Measurements from ENCODE around the gene ATP5F1C. TPM values are rescaled to one million over a fixed set of nuclear protein-coding genes. Genes with fewer than 3 reads are reported as not detected.
"Not testable (repeated sequence)": the region's sequence is repeated elsewhere in the genome, so short reads cannot be mapped to it uniquely, and the experiment has no call there.

Gene ATP5F1C
- total RNA-seq, 1 donor from 2014 or later, result 438 TPM

DNA sequence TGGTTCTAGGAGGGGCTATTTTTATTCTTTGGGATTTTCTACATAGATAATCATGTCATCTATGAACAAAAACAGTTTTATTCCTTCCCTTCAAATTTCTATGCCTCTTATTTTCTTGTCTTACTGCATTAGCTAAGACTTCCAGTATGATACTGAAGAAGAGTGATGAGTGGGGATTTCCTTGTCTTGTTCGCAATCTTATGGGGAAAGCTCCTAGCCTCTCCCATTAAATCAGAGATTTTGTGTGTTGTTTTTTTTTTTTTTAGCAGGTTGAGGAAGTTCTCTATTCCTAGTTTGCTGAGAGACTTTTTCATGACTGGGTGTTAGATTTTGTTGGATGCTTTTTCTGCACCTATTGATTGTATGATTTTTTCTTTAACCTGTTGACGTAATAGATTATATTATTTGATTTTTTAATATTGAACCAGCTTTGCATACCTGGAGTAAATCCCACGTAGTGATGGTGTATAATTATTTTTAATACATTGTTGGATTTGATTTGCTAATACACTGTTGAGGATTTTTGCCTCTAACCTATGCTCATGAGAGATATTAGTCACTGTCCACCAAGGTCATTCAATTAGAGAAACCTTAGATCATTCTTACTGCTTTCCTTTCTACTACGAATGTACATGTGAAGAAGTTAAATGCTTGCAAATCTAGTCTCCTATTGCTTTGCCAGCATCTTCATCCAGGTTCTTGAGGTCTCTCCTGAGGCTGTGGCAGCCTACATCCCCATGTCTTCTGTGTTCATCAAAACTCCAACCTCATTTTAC is 6.5 kb downstream of the ATP5F1C start:
- DNase-seq (ENCODE audit: low read depth), result no peak

DNA sequence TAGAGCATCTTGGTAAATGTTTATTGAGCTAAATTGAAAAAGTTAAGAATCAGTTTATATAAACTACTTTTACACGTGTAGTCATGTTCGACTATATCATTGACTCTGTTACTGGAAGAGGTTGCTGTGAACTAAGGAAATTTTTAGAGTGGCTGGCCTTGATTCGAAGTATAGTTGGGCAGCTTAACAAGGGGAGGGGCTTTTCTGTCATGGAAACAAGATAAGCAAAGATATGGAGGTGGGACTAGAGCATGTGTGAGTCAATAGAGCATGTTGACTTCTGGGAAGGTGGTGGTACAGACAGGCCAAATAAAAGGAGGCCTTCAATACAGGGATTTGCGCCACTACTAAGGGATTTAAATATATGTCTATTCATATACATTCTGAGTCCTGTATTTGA is 7.6 kb downstream of the ATP5F1C start:
- DNase-seq (ENCODE audit: low read depth), result no peak

GRCh38 chr10:7797582-7797981 is 9.6 kb downstream of the ATP5F1C start:
- DNase-seq (ENCODE audit: low read depth), result peak; percentile 92

DNA sequence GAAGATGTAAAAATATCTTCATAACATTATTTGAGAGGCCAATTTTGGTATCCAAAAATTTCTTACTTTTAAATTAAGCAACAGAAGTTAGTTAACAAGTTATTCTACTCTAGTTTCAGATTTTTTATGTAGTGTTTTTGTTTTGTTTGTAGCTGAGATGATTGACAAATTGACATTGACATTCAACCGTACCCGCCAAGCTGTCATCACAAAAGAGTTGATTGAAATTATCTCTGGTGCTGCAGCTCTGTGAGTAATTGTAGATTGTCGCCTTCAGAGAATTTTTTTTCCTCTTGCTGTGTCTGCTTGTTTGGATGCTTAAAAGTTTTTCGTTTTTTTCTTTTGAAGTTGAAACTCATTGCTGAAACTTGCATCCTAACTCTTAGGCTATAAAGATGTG is 14.6 kb downstream of the ATP5F1C start:
- no peak for DNase-seq (ENCODE audit: low read depth)

- DNase-seq (ENCODE audit: low read depth), result no peak
Measured at GRCh38 chr10:7804216-7804615, 16.2 kb downstream of the ATP5F1C start.

GRCh38 chr10:7804741-7805140 is 16.8 kb downstream of the ATP5F1C start:
- no peak for DNase-seq (ENCODE audit: low read depth)

DNA sequence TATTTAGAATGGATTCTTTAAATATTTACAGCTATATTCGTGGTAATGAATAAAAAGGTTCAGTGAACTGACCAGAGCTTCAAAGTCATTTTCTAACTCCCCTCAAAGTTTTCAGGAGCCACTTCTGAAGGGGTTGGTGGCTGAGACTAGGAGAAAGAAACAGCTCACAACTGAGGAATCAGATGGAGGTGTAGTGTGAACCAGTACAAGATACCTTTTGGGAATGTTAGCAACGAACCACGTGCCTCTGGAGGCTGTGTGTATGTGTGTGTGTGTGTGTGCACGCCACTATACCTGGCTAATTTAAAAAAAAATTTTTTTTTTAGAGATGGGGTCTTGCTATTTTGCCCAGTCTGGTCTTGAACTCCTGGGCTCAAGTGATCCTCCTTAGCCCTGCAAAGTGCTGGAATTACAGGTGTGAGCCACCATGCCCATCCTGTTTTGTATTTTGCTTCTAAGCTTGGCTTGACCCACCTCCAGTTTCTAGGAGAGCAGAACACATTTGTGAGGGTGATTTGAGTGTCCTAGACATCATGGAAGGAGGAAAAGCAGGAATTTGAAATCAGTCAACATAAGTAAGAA is 20.8 kb downstream of the ATP5F1C start:
- no peak for DNase-seq (ENCODE audit: low read depth)

GRCh38 chr10:7810443-7810842 is 22.5 kb downstream of the ATP5F1C start:
- DNase-seq (ENCODE audit: low read depth), result no peak

DNA sequence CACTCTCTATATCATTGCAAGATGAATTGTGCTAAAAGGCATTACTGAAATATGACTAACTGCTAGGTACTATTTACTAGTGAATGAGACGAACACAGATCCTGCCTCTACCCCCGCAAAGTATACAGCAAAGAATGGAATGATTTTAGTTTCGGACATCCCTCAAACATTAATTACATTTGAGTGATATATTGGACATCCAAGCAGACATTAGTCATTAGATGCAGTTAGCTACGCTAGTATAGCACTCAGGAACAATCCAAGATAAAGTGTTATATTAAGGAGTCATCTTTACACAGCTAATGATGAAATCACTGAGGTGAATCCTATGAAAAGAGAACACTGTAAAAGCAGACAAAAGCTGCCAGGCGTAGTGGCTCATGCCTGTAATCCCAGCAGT is 23.0 kb downstream of the ATP5F1C start:
- DNase-seq (ENCODE audit: low read depth), result no peak

DNA sequence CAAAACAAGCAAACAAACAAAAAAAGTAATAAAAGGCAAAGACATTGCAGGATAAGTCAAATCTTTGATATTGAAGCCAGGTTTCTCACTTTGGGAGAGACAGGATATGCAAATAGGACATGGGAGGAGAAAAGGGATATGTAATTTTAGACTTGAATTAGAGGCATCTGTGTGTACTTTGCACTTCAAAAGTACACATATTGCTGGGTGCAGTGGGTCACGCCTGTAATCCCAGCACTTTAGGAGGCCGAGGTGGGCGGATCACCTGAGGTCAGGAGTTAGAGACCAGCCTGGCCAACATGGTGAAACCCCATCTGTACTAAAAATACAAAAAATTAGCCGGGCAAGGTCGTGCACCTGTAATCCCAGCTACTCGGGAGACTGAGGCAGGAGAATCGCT is 23.8 kb downstream of the ATP5F1C start:
- DNase-seq (ENCODE audit: low read depth), result not testable (repeated sequence)

- DNase-seq (ENCODE audit: low read depth), result no peak
Measured at GRCh38 chr10:7813481-7813880, 25.5 kb downstream of the ATP5F1C start.

DNA sequence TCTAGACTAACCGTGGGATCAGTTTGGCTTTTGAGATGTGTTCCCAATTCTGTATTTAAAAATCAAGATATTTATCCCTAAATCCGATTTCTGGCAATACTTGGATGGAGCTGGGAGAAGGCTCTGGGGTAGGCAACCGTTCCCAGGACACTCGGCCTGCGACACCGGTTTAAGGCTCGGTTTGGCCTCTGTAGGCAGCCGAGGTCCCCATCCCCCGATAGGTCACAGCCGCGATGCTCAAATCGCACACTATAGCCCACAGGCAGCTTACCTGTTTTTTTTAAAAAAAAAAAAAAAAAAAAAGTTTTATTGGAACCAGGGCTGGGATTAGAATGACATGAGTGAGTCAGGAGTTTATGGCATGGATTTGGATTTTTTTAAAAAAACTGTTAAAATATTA is 29.6 kb downstream of the ATP5F1C start:
- no peak for DNase-seq (ENCODE audit: low read depth)

- DNase-seq (ENCODE audit: low read depth), result no peak
Measured at GRCh38 chr10:7817984-7818294, 30.0 kb downstream of the ATP5F1C start.

GRCh38 chr10:7818295-7819120 is 30.5 kb downstream of the ATP5F1C start, which contains the start of gene TAF3:
Gene TAF3, plus strand, starts transcription at chr10:7818505. Its CDS starts 205 bp downstream, at chr10:7818710.
- DNase-seq (ENCODE audit: low read depth), result peak; percentile 43

DNA sequence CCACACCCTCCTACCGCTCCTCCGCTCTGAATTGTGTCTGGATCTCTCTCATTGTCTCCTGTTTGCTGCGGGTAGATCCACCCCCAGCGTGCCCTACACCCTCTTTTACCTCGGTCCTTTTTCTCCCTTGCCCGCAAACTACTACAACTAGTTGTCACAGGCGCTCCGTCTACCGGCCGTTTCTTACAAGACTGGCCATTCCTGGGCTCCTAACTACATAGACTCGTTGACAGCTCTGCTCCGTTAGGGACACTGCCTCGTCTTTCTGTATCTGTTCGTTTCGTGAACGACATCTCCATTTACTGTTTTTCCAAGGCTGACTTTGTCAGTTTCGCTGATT is 31.1 kb downstream of the ATP5F1C start:
- peak; percentile 45 for DNase-seq (ENCODE audit: low read depth)

GRCh38 chr10:7824251-7824650 is 36.3 kb downstream of the ATP5F1C start:
- no peak for DNase-seq (ENCODE audit: low read depth)

- peak; percentile 23 for DNase-seq (ENCODE audit: low read depth)
Measured at GRCh38 chr10:7826971-7827370, 39.0 kb downstream of the ATP5F1C start.

DNA sequence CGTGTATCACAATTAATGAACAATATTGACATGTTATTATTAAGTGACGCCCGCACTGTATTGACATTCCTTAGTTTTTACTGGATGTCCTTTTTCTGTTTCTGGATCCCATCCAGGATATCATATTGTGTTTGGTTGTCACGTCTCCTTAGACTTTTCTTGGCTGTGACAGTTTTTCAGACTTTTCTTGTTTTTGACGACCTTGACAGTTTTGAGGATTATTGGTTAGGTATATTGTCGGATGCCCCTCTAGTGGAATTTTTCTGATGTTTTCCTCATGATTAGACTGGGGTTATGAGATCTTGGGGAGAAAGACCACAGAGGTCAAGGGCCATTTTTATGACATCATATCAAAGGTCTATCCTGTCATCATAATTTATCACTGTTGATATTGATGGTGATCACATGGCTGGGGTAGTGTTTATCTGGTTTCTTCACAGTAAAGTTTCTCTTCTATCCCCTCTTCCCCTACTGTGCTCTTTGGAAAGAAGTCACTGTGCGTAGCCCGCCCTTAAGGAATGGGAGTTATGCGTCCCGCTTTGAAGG is 41.4 kb downstream of the ATP5F1C start:
- DNase-seq (ENCODE audit: low read depth), result no peak

GRCh38 chr10:7832060-7832459 is 44.1 kb downstream of the ATP5F1C start:
- DNase-seq (ENCODE audit: low read depth), result no peak

DNA sequence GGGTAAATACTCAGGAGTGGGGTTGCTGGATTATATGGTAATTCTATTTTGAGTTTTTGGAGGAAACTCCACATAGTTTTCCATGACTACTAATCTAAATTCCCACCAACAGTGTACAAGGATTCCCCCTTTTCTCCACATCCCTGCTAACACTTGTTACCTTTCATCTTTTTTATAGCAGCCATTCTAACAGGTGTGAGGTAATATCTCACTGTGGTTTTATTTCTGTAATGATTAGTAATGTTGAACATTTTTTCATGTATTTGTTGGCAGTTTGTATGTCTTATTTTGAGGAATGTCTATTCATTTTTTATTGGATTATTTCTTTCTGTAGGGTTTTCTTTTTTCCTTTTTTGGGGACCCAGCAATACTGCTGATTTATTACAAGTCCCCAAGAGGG is 45.2 kb downstream of the ATP5F1C start:
- no peak for DNase-seq (ENCODE audit: low read depth)

DNA sequence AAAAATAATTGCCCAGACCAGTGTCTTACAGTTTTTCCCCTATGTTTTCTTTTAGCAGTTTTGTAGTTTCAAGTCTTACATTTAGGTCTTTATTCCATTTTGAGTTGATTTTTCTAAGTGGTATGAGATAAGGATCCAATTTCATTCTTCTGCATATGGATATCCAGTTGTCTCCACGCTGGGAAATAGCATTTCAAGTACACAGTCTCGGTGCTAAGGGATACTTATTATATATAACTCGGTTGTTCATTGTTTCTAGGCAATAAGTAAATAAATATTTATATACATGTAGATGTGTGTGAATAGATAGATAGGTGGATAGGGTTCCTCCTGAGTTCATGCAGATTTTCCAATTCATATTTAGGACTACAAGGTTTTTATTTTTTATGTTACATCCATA is 46.3 kb downstream of the ATP5F1C start:
- no peak for DNase-seq (ENCODE audit: low read depth)

GRCh38 chr10:7836571-7836970 is 48.6 kb downstream of the ATP5F1C start:
- DNase-seq (ENCODE audit: low read depth), result no peak

DNA sequence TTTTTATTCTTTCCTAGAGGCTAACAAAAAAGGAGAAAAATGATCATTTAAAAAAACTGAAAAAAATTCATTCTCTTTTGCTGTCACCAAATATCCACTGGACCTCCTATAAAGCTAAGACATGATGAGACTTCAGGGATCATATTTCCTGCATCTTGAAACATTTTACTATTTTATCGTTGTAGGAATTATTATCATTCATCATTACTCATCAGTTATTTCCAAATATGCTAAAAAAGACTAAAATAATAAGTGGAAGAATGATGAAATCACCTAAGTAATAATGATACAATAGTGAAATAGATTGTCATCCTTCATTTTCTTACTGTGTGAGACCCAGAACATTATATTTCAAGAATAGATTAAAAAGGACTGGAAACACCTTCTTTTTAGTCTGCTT is 58.6 kb downstream of the ATP5F1C start:
- no peak for DNase-seq (ENCODE audit: low read depth)
